ENCODE results near the gene ARID4B. TPM values are rescaled to one million over a fixed set of nuclear protein-coding genes. Genes with fewer than 3 reads are reported as not detected.
"Not testable (repeated sequence)": the region's sequence is repeated elsewhere in the genome, so short reads cannot be mapped to it uniquely, and the experiment has no call there.

ARID4B gene
- total RNA-seq, 1 experiment from 2014 or later: 16.8 TPM

DNA sequence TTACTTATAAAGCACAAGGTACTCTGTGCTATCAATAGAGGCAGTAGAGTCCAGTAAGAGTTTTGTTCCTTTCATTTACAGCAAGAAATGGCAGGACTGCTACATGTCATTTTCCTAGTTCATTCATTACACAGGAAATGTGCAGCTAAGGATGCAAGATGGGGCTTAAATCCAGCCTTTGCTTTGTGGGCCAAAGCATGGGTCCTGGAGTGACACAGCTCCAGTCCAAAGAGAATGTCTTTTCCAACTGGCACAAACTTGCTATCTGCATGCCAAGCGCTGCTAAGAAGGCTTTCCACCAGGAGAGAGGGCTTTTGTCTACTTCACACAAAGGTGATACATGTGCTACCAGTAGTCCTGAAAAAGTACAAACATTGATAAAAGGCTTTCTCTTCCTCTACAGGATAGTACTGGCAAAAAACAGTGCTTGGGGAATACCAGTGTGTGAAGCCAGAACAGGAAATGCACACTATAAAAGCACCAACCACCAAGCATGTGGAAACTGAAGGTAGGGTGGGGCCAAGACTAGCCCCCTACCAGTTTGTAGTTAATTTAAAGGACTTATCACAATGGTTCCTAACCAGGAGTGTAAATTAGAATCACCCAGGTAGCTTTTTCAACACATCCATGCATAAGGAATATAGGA is 68.7 kb downstream of the ARID4B start:
- intact Hi-C loops (cut with micrococcal nuclease): no loop called here
- no peak for ATAC-seq
- no peak for DNase-seq

DNA sequence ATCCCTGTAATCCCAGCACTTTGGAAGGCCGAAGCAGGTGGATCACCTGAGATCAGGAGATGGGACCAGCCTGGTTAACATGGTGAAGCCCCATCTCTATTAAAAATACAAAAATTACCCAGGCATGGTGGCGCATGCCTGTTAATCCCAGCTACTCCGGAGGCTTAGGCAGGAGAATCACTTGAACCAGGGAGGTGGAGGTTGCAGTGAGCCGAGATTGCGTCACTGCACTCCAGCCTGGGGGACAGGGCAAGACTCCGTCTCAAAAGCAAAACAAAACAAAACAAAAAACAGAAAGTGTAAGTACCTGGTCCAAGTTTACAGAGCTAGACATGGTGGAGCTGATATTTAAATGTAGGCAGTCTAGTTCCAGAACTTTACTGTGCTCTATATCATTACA is 69.9 kb downstream of the ARID4B start:
- H3K4me3 ChIP-seq (ENCODE audit: low read length); H3F3A ChIP-seq (ENCODE audit: low read length, unreplicated experiment); H3K27me3 ChIP-seq (ENCODE audit: low read length); DNase-seq; H2AFZ ChIP-seq (ENCODE audit: low read length); H3K4me2 ChIP-seq (ENCODE audit: low read length); BruUV-seq (replicated peaks); H3K9me2 ChIP-seq (replicated peaks; ENCODE audit: low read length); H3K27ac ChIP-seq (ENCODE audit: low read length); H3K9me3 ChIP-seq (ENCODE audit: low read length); ATAC-seq; intact Hi-C loops (cut with micrococcal nuclease); H3K4me1 ChIP-seq (ENCODE audit: insufficient read depth, low read length); POLR2A ChIA-PET (ENCODE audit: unreplicated experiment); H3K36me3 ChIP-seq (ENCODE audit: low read depth, low read length); H4K20me1 ChIP-seq (ENCODE audit: low read length); H3K9ac ChIP-seq (ENCODE audit: low read length); CTCF ChIA-PET: not testable (repeated sequence)
- H3K79me2 ChIP-seq (ENCODE audit: low read length): peaks cover 27% of the 10 kb centered on the region

More for the DNA sequence above, 68.7 kb downstream of the ARID4B start:
- Histone ChIP-seq H3F3A (ENCODE audit: low read length, unreplicated experiment) (no peaks in the 10 kb centered on the region), H3K9me3 (ENCODE audit: low read length) (no peaks in the 10 kb centered on the region), H4K20me1 (ENCODE audit: low read length) (no peaks in the 10 kb centered on the region), H3K4me1 (ENCODE audit: insufficient read depth, low read length) (no peaks in the 10 kb centered on the region), H3K4me2 (ENCODE audit: low read length) (no peak overlapping the region), H3K4me3 (ENCODE audit: low read length) (no peak overlapping the region), H3K27me3 (ENCODE audit: low read length) (no peaks in the 10 kb centered on the region), H2AFZ (ENCODE audit: low read length) (no peak overlapping the region), H3K36me3 (ENCODE audit: low read depth, low read length) (0 out of 2 replicates have a peak, but pooled peaks cover 4% of the 10 kb centered on the region), H3K27ac (ENCODE audit: low read length) (no peak overlapping the region), H3K79me2 (ENCODE audit: low read length) (peaks cover 38% of the 10 kb centered on the region), H3K9ac (ENCODE audit: low read length) (no peak overlapping the region), H3K9me2 (replicated peaks; ENCODE audit: low read length) (no peaks in the 10 kb centered on the region)
- BruUV-seq (replicated peaks): no TSS peak
- TF ChIP-seq, protein P1, sequence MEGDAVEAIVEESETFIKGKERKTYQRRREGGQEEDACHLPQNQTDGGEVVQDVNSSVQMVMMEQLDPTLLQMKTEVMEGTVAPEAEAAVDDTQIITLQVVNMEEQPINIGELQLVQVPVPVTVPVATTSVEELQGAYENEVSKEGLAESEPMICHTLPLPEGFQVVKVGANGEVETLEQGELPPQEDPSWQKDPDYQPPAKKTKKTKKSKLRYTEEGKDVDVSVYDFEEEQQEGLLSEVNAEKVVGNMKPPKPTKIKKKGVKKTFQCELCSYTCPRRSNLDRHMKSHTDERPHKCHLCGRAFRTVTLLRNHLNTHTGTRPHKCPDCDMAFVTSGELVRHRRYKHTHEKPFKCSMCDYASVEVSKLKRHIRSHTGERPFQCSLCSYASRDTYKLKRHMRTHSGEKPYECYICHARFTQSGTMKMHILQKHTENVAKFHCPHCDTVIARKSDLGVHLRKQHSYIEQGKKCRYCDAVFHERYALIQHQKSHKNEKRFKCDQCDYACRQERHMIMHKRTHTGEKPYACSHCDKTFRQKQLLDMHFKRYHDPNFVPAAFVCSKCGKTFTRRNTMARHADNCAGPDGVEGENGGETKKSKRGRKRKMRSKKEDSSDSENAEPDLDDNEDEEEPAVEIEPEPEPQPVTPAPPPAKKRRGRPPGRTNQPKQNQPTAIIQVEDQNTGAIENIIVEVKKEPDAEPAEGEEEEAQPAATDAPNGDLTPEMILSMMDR (conservative IDR thresholded peaks at IDR 0.05; ENCODE audit: low read depth, low read length): no peak
- no peak for TF ChIP-seq EZH2phosphoT487 (IDR thresholded peaks at IDR 0.05; ENCODE audit: borderline replicate concordance, low read length)
- no peak for TF ChIP-seq EZH2 (IDR thresholded peaks at IDR 0.05; ENCODE audit: low read length, unreplicated experiment)
- ChIA-PET POLR2A (ENCODE audit: unreplicated experiment) (no interaction called here), CTCF (interaction anchor here (0.6 kb wide), 1 partner anchor 69 kb away, joined by 3 read pairs; the partner anchor contains the start of genes ARID4B and GGPS1)

DNA sequence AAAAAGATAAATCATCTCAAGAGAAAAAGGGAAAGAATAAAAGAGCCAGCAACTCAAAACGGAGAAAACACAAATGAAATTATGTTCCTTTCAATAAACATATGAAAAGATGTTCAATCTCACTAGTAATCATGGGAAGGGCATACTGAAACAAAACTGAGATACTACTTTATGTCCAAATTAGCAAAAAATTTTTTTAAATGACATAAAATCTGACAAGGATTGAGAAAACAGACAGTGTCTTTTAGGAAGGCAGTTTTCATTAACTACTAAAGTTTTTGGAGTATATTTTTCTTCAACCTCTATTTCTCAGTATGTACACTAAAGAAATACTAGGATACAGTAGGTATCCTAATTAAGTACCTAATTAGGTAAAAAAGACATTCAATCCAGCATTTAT is 73.3 kb downstream of the ARID4B start:
- H3K27me3 ChIP-seq (ENCODE audit: low read length): no peaks in the 10 kb centered on the region
- no peak overlapping the region for H3K4me3 ChIP-seq (ENCODE audit: low read length)
- H3F3A ChIP-seq (ENCODE audit: low read length, unreplicated experiment): no peaks in the 10 kb centered on the region
- H3K79me2 ChIP-seq (ENCODE audit: low read length): 0 out of 2 replicates have a peak, but pooled peaks cover 5% of the 10 kb centered on the region
- H3K4me1 ChIP-seq (ENCODE audit: insufficient read depth, low read length): no peaks in the 10 kb centered on the region
- H4K20me1 ChIP-seq (ENCODE audit: low read length): no peaks in the 10 kb centered on the region
- TF ChIP-seq, protein P1 (conservative IDR thresholded peaks at IDR 0.05; ENCODE audit: low read depth, low read length): no peak
- TF ChIP-seq EZH2 (IDR thresholded peaks at IDR 0.05; ENCODE audit: low read length, unreplicated experiment) (no peak), EZH2phosphoT487 (IDR thresholded peaks at IDR 0.05; ENCODE audit: borderline replicate concordance, low read length) (no peak)
- H3K9ac ChIP-seq (ENCODE audit: low read length): no peak overlapping the region
- no peak overlapping the region for H3K27ac ChIP-seq (ENCODE audit: low read length)
- ATAC-seq (no peak), DNase-seq (no peak)
- H3K36me3 ChIP-seq (ENCODE audit: low read depth, low read length): 0 out of 2 replicates have a peak, but pooled peaks cover 1% of the 10 kb centered on the region
- H3K4me2 ChIP-seq (ENCODE audit: low read length): no peak overlapping the region
- H3K9me2 ChIP-seq (replicated peaks; ENCODE audit: low read length): no peaks in the 10 kb centered on the region
- intact Hi-C loops (cut with micrococcal nuclease): loop anchor here (5.0 kb wide), 1 partner anchor 58 kb away; no protein-coding TSS in a partner anchor
- no peak overlapping the region for H2AFZ ChIP-seq (ENCODE audit: low read length)
- POLR2A ChIA-PET (ENCODE audit: unreplicated experiment): no interaction called here
- no peaks in the 10 kb centered on the region for H3K9me3 ChIP-seq (ENCODE audit: low read length)
- BruUV-seq (replicated peaks): no TSS peak
- CTCF ChIA-PET: no interaction called here
